AG04449 (cell line): Measurements from ENCODE around the gene MPV17L.
A peak's percentile ranks its signal among the peaks of the same experiment; 100 is the strongest.
"Not testable (repeated sequence)": the region's sequence is repeated elsewhere in the genome, so short reads cannot be mapped to it uniquely, and the experiment has no call there.

Source experiments
- CTCF ChIA-PET: fragments of 350-600 bp; formaldehyde crosslinking; extraction: SDS; loops from one replicate; lab custom pipeline; 2021; ENCODE audit warnings: antibody characterized with exemption; lab: Yijun Ruan, JAX
- POLR2A ChIA-PET: fragments of 400-600, 350-600 bp; formaldehyde crosslinking; extraction: SDS; loops from one replicate; lab custom pipeline; 2020; ENCODE audit warnings: antibody characterized with exemption, inconsistent platforms; lab: Yijun Ruan, JAX
- DNase-seq: peaks from one replicate; pipeline ENCODE4 v3.0.0-alpha.2; 2010; ENCODE audit warnings: low read depth, low spot score
- H3K4me3 ChIP-seq: 2 replicates; pipeline ENCODE4 v1.5.1; 2011; ENCODE audit warnings: low read depth, mild to moderate bottlenecking, control low read depth, low read length
- TF ChIP-seq, protein P1 (sequence below): IDR thresholded peaks from one replicate; pipeline ENCODE4 v1.5.1; 2011; ENCODE audit warnings: mild to moderate bottlenecking, moderate library complexity, low read length, control low read depth, inconsistent platforms; ENCODE audit not compliant: insufficient read depth; ENCODE audit errors: missing control alignments

MPV17L gene

GRCh38 chr16:15435216-15435864 is 39.8 kb downstream of the MPV17L start:
- ChIA-PET POLR2A (no interaction called here), CTCF (no interaction called here)
- H3K4me3 ChIP-seq = peak overlapping the region; percentile 94
- no peak for DNase-seq
- TF ChIP-seq, protein P1, sequence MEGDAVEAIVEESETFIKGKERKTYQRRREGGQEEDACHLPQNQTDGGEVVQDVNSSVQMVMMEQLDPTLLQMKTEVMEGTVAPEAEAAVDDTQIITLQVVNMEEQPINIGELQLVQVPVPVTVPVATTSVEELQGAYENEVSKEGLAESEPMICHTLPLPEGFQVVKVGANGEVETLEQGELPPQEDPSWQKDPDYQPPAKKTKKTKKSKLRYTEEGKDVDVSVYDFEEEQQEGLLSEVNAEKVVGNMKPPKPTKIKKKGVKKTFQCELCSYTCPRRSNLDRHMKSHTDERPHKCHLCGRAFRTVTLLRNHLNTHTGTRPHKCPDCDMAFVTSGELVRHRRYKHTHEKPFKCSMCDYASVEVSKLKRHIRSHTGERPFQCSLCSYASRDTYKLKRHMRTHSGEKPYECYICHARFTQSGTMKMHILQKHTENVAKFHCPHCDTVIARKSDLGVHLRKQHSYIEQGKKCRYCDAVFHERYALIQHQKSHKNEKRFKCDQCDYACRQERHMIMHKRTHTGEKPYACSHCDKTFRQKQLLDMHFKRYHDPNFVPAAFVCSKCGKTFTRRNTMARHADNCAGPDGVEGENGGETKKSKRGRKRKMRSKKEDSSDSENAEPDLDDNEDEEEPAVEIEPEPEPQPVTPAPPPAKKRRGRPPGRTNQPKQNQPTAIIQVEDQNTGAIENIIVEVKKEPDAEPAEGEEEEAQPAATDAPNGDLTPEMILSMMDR = no peak

DNA sequence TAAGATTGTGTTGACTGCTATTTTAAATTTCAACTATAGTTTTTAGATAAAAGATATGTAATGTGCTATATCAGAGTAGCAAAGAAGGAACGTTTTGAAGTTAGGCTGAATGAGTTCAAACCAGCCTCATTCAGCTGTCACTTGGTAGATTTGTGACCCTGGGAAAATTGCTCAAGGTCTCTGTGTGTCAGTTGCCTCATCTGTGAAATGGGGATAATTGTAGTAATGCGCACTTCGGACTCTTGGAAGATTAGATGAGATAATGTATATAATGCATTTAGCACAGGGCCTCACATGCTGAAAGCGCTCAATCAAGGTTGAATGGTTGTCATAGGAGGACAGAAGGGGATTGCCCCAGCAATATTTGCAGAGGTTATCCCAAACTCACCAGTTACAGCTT is 43.5 kb downstream of the MPV17L start:
- POLR2A ChIA-PET = no interaction called here
- no peak overlapping the region for H3K4me3 ChIP-seq
- TF ChIP-seq, protein P1 = no peak
- no peak for DNase-seq
- CTCF ChIA-PET = interaction anchor here (1.1 to 1.5 kb wide), 3 partner anchors 11 to 265 kb away, joined by 3 to 4 read pairs (median 4); no protein-coding TSS in a partner anchor

DNA sequence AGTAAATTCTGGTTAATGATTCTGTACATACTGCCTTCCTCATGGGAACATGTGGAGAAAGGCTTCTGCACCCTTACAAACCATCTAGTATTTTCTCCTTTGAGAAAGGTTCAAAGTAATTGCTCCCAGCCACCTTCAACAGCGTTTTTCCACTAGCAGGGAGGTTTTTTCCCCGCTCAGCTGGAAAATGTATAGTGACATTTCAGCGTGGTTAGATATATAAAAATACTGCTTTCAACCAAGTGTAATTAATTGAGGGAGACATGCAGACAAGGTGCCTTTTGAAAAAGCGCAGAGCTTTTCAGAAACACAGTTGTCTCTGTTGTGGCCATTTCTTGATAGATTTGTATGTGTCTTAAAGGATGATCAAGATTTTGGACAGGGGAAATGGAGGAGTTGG is 44.0 kb downstream of the MPV17L start:
- ChIA-PET CTCF (interaction anchor here (1.1 to 1.5 kb wide), 3 partner anchors 12 to 264 kb away, joined by 3 to 4 read pairs (median 4); no protein-coding TSS in a partner anchor), POLR2A (interaction anchor here (0.6 to 1.2 kb wide), 2 partner anchors 16 to 50 kb away, joined by 3 to 4 read pairs; no protein-coding TSS in a partner anchor)
- no peak for DNase-seq
- TF ChIP-seq, protein P1 = no peak
- H3K4me3 ChIP-seq = no peak overlapping the region

- POLR2A ChIA-PET = interaction anchor here (1.2 kb wide), 1 partner anchor 48 kb away, joined by 4 read pairs; no protein-coding TSS in a partner anchor
- no peak overlapping the region for H3K4me3 ChIP-seq
- CTCF ChIA-PET = no interaction called here
- DNase-seq = no peak
- TF ChIP-seq, protein P1 = no peak
Observed at GRCh38 chr16:15440852-15441251, 45.3 kb downstream of the MPV17L start.

GRCh38 chr16:15442140-15442539 is 46.6 kb downstream of the MPV17L start:
- CTCF ChIA-PET = interaction anchor here (1.8 kb wide), 1 partner anchor 109 kb away, joined by 4 read pairs; no protein-coding TSS in a partner anchor
- POLR2A ChIA-PET, DNase-seq, H3K4me3 ChIP-seq: not testable (repeated sequence)

DNA sequence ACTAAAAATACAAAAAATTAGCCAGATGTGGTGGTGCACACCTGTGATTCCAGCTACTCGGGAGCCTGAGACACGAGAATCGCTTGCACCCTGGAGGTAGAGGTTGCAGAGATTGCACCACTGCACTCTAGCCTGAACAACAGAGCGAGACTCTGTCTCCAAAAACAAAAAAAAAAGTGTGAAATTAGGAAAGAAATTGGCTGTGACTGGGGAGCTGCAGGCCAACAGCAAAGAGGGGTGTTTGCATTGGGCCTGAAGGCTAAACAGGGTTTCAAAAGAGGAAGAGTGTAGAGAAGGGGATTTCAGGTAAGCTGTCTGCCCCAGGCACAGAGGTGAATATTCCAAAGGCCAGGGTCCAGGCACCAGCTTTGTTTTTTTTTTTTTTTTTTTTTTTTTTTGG is 48.2 kb downstream of the MPV17L start:
- TF ChIP-seq, protein P1 = no peak
- DNase-seq = no peak
- ChIA-PET POLR2A (interaction anchor here (0.5 kb wide), 1 partner anchor 46 kb away, joined by 3 read pairs; no protein-coding TSS in a partner anchor), CTCF (no interaction called here)
- H3K4me3 ChIP-seq = no peak overlapping the region
